Activated CD8-positive, alpha-beta memory T cell treated with anti-CD3 and anti-CD28 coated beads for 24 hours (primary cell): ENCODE results near the gene ANKRD13B.

Experiments used
- DNase-seq: peaks from one replicate; pipeline ENCODE4 v3.0.0-alpha.2; 2020

The ANKRD13B gene

GRCh38 chr17:29569245-29569950 is 23.5 kb upstream of the ANKRD13B start:
- DNase-seq, result no peak

GRCh38 chr17:29570521-29570920 is 22.4 kb upstream of the ANKRD13B start:
- DNase-seq, result peak; percentile 55

GRCh38 chr17:29571486-29571882 is 21.4 kb upstream of the ANKRD13B start:
- DNase-seq, result no peak

GRCh38 chr17:29571883-29572681 is 20.9 kb upstream of the ANKRD13B start:
- peak; percentile 64 for DNase-seq

GRCh38 chr17:29572691-29573557 is 20.0 kb upstream of the ANKRD13B start:
- DNase-seq, result peak; percentile 86

- DNase-seq, result no peak
These were observed 19.4 kb upstream of the ANKRD13B start for GRCh38 chr17:29573558-29573869.

GRCh38 chr17:29573871-29574731 is 18.8 kb upstream of the ANKRD13B start:
- DNase-seq, result no peak

- DNase-seq, result no peak
These were observed 18.0 kb upstream of the ANKRD13B start for GRCh38 chr17:29574732-29575510.

- no peak for DNase-seq
These were observed 17.3 kb upstream of the ANKRD13B start for GRCh38 chr17:29575511-29576213.

GRCh38 chr17:29576214-29577000 is 16.5 kb upstream of the ANKRD13B start:
- DNase-seq, result no peak

GRCh38 chr17:29577001-29577370 is 15.9 kb upstream of the ANKRD13B start:
- DNase-seq, result no peak

- DNase-seq, result no peak
These were observed 15.3 kb upstream of the ANKRD13B start for GRCh38 chr17:29577385-29578211.

GRCh38 chr17:29578626-29579485 is 14.1 kb upstream of the ANKRD13B start:
- DNase-seq, result no peak

GRCh38 chr17:29579866-29580771 is 12.8 kb upstream of the ANKRD13B start:
- peak; percentile 94 for DNase-seq

- no peak for DNase-seq
These were observed 11.2 kb upstream of the ANKRD13B start for GRCh38 chr17:29581583-29582253.

- DNase-seq, result no peak
These were observed 10.6 kb upstream of the ANKRD13B start for GRCh38 chr17:29582254-29582765.
